RWPE2 (cell line): ENCODE results near the gene MRPL10.

Experiments
- ATAC-seq: fragments of 200-7000 bp; cut with Tn5 transposase; 3 replicates; pipeline ENCODE4 v1.9.1; 2021; ENCODE audit warnings: low read depth
- DNase-seq: peaks from one replicate; pipeline ENCODE4 v3.0.0-alpha.2; 2020; ENCODE audit warnings: low spot score
- H3K27ac ChIP-seq: fragments of 450-650 bp; 2 replicates; pipeline ENCODE4 v1.5.1; 2017; ENCODE audit warnings: mild to moderate bottlenecking; ENCODE audit not compliant: poor library complexity, severe bottlenecking
- H3K27me3 ChIP-seq: fragments of 250-450 bp; sonication (Bioruptor Pico); 2 replicates; pipeline ENCODE4 v1.5.1; 2021; ENCODE audit warnings: mild to moderate bottlenecking, moderate library complexity; ENCODE audit not compliant: insufficient read depth, poor library complexity, severe bottlenecking
- H3K36me3 ChIP-seq: fragments of 250-450 bp; sonication (Bioruptor Pico); 2 replicates; pipeline ENCODE4 v1.5.1; 2020; ENCODE audit warnings: low read depth, mild to moderate bottlenecking, moderate library complexity
- H3K4me1 ChIP-seq: fragments of 250-450 bp; sonication (Bioruptor Pico); 2 replicates; pipeline ENCODE4 v1.5.1; 2021; ENCODE audit warnings: mild to moderate bottlenecking, moderate library complexity; ENCODE audit not compliant: insufficient read depth, poor library complexity, severe bottlenecking
- H3K4me3 ChIP-seq: fragments of 250-450 bp; sonication (Bioruptor Pico); 2 replicates; pipeline ENCODE4 v1.5.1; 2021; ENCODE audit warnings: mild to moderate bottlenecking, moderate library complexity; ENCODE audit not compliant: severe bottlenecking
- H3K9me3 ChIP-seq: fragments of 250-450 bp; sonication (Bioruptor Pico); 2 replicates; pipeline ENCODE4 v1.5.1; 2021; ENCODE audit warnings: mild to moderate bottlenecking, moderate library complexity; ENCODE audit not compliant: severe bottlenecking
- CTCF ChIP-seq: fragments of 450-650 bp; IDR thresholded peaks from one replicate; pipeline ENCODE4 v1.5.1; 2017; ENCODE audit warnings: mild to moderate bottlenecking, moderate library complexity; ENCODE audit not compliant: poor library complexity, severe bottlenecking

Gene MRPL10

GRCh38 chr17:47831003-47831933 is at the start of gene MRPL10, which contains the start of gene LRRC46:
TSS of gene MRPL10 (minus strand) at chr17:47831541. CDS start at chr17:47831511, 30 bp downstream.
TSS of gene LRRC46 (plus strand) at chr17:47831670. CDS start at chr17:47831990, 320 bp downstream.
- Histone ChIP-seq H3K36me3 (peaks cover 33% of the 10 kb centered on the region), H3K27ac (peak within 1 kb of the TSS; percentile 35), H3K4me1 (peaks cover 8% of the 10 kb centered on the region), H3K9me3 (no peaks in the 10 kb centered on the region), H3K27me3 (no peaks in the 10 kb centered on the region), H3K4me3 (peak within 1 kb of the TSS; percentile 81)
- TF ChIP-seq CTCF: peak; percentile 62
- ATAC-seq: peak; percentile 90
- DNase-seq: peak; percentile 92

- no peak for TF ChIP-seq CTCF
- Histone ChIP-seq H3K27me3 (no peaks in the 10 kb centered on the region), H3K27ac (no peak overlapping the region), H3K4me3 (no peak overlapping the region), H3K36me3 (no peaks in the 10 kb centered on the region), H3K9me3 (no peaks in the 10 kb centered on the region), H3K4me1 (peaks cover under 1% of the 10 kb centered on the region)
- DNase-seq (no peak), ATAC-seq (no peak)
These were observed 48.6 kb upstream of the MRPL10 start for GRCh38 chr17:47879776-47880454.

GRCh38 chr17:47879028-47879585 is 47.8 kb upstream of the MRPL10 start:
- ATAC-seq (no peak), DNase-seq (no peak)
- Histone ChIP-seq H3K27ac (no peak overlapping the region), H3K9me3 (no peaks in the 10 kb centered on the region), H3K27me3 (no peaks in the 10 kb centered on the region), H3K4me3 (no peak overlapping the region), H3K36me3 (no peaks in the 10 kb centered on the region), H3K4me1 (no peaks in the 10 kb centered on the region)
- TF ChIP-seq CTCF: no peak

- Histone ChIP-seq H3K4me1 (no peaks in the 10 kb centered on the region), H3K27ac (no peak overlapping the region), H3K4me3 (no peak overlapping the region), H3K9me3 (no peaks in the 10 kb centered on the region), H3K36me3 (no peaks in the 10 kb centered on the region), H3K27me3 (no peaks in the 10 kb centered on the region)
- TF ChIP-seq CTCF: no peak
- ATAC-seq (no peak), DNase-seq (no peak)
These were observed 47.1 kb upstream of the MRPL10 start for GRCh38 chr17:47878203-47879027.
